Measurements from ENCODE around the gene ENAM.

ENAM gene

DNA sequence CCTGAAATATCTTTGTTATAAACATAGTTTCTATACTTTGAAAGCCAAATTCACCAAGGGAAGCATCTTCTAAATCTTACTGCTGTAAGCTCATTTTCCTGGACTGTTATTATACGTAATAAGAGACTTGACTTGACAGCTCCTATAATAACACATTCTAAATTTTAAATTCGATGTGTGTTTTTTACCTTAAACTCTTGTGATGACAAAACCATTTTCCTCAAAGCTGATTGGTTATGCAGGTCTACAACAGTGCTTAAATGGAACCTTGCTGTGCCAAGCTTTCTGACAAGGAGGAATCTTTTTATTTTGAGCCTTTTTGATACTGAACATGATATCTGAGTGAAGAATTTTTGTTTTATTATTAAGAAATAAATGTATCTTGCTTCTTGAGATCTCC, at the start of gene ENAM:
Gene ENAM, plus strand, starts transcription at position 301 of the 400 bp plus-strand sequence. CDS start 757 bp downstream, outside the sequence.
- Mint-ChIP-seq H3K9me3 (no peaks in the 10 kb centered on the region), H3K36me3 (no peaks in the 10 kb centered on the region), H3K4me1 (no peaks in the 10 kb centered on the region), H3K4me3 (no peak within 1 kb of the TSS), H3K27ac (no peak within 1 kb of the TSS)
- no peak for DNase-seq (ENCODE audit: low spot score in 2 of 2)
- ATAC-seq = no peak

GRCh38 chr4:70581980-70582379, 46.6 kb upstream of the ENAM start:
- H3K27ac Mint-ChIP-seq = no peak overlapping the region
- no peak for DNase-seq (ENCODE audit: low spot score in 2 of 2)
- no peak overlapping the region for H3K4me3 Mint-ChIP-seq
- H3K36me3 Mint-ChIP-seq = no peaks in the 10 kb centered on the region
- no peaks in the 10 kb centered on the region for H3K4me1 Mint-ChIP-seq
- H3K9me3 Mint-ChIP-seq = no peaks in the 10 kb centered on the region
- ATAC-seq = no peak

GRCh38 chr4:70583952-70584834, 44.4 kb upstream of the ENAM start:
- Mint-ChIP-seq H3K9me3 (no peaks in the 10 kb centered on the region), H3K27ac (no peak overlapping the region), H3K36me3 (no peaks in the 10 kb centered on the region), H3K4me1 (no peaks in the 10 kb centered on the region), H3K4me3 (no peak overlapping the region)
- DNase-seq (ENCODE audit: low spot score in 2 of 2) (no peak), ATAC-seq (no peak)

- no peak overlapping the region for H3K27ac Mint-ChIP-seq
- DNase-seq (ENCODE audit: low spot score in 2 of 2) (no peak), ATAC-seq (no peak)
- H3K9me3 Mint-ChIP-seq = no peaks in the 10 kb centered on the region
- H3K4me1 Mint-ChIP-seq = no peaks in the 10 kb centered on the region
- H3K36me3 Mint-ChIP-seq = no peaks in the 10 kb centered on the region
- no peak overlapping the region for H3K4me3 Mint-ChIP-seq
Measured at GRCh38 chr4:70586841-70587240, 41.7 kb upstream of the ENAM start.

GRCh38 chr4:70589785-70590184, 38.8 kb upstream of the ENAM start:
- Mint-ChIP-seq H3K4me1 (no peaks in the 10 kb centered on the region), H3K4me3 (no peak overlapping the region), H3K36me3 (no peaks in the 10 kb centered on the region), H3K9me3 (no peaks in the 10 kb centered on the region), H3K27ac (no peak overlapping the region)
- DNase-seq (ENCODE audit: low spot score in 2 of 2) (no peak), ATAC-seq (no peak)

DNA sequence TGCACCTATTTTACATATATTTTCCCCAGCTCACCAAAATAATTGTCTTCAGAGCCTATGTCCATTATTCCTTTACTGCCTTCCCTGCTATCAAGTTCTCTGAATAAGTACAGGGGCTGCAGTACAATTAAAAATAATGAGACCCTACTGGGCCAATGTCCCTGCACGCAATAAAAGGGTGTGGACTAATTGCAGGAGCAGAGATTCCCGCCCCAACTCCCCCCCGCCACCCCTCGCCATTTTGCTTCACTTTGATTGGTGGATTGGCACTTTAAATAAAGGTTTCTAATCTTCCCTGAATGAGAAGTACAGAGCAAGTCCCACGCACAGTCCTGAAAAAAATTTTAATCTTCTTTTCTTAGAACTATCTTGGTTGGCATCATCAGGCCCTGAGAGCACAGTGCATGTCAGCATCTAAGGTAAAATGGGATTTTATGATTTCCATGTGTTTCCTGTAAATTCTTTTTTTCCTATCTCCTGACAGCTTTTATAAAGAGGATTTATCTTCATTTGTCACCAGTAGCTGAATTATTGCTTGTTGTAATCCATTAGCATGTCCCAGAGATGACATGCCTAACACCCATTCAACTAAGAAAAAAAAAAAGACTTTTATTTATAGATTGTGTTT, 36.5 kb upstream of the ENAM start, which contains the start of gene AMBN:
Gene AMBN, plus strand, starts transcription at position 302 of the 628 bp plus-strand sequence. Its CDS starts 103 bp downstream, at position 405.
- H3K27ac Mint-ChIP-seq = no peak within 1 kb of the TSS
- ATAC-seq (no peak), DNase-seq (ENCODE audit: low spot score in 2 of 2) (no peak)
- H3K9me3 Mint-ChIP-seq = no peaks in the 10 kb centered on the region
- H3K36me3 Mint-ChIP-seq = no peaks in the 10 kb centered on the region
- no peak within 1 kb of the TSS for H3K4me3 Mint-ChIP-seq
- H3K4me1 Mint-ChIP-seq = no peaks in the 10 kb centered on the region

GRCh38 chr4:70594196-70594595, 34.3 kb upstream of the ENAM start:
- no peak for DNase-seq (ENCODE audit: low spot score in 2 of 2)
- H3K27ac Mint-ChIP-seq = no peak overlapping the region
- ATAC-seq = no peak
- H3K9me3 Mint-ChIP-seq = no peaks in the 10 kb centered on the region
- no peak overlapping the region for H3K4me3 Mint-ChIP-seq
- H3K4me1 Mint-ChIP-seq = no peaks in the 10 kb centered on the region
- no peaks in the 10 kb centered on the region for H3K36me3 Mint-ChIP-seq

- Mint-ChIP-seq H3K27ac (no peak overlapping the region), H3K4me1 (peaks cover 5% of the 10 kb centered on the region), H3K4me3 (no peak overlapping the region), H3K36me3 (no peaks in the 10 kb centered on the region), H3K9me3 (no peaks in the 10 kb centered on the region)
- no peak for DNase-seq (ENCODE audit: low spot score in 2 of 2)
- ATAC-seq = no peak
Measured at GRCh38 chr4:70600305-70600704, 28.2 kb upstream of the ENAM start.

GRCh38 chr4:70600977-70601376, 27.6 kb upstream of the ENAM start:
- no peak overlapping the region for H3K4me3 Mint-ChIP-seq

GRCh38 chr4:70601422-70602039, 27.0 kb upstream of the ENAM start:
- no peak overlapping the region for H3K4me3 Mint-ChIP-seq
- no peaks in the 10 kb centered on the region for H3K36me3 Mint-ChIP-seq
- ATAC-seq (peak; percentile 87), DNase-seq (ENCODE audit: low spot score in 2 of 2) (peak; percentile 22 to 66)
- H3K9me3 Mint-ChIP-seq = no peaks in the 10 kb centered on the region
- peaks cover 5% of the 10 kb centered on the region for H3K4me1 Mint-ChIP-seq
- no peak overlapping the region for H3K27ac Mint-ChIP-seq

More at GRCh38 chr4:70600977-70601376, 27.6 kb upstream of the ENAM start:
- H3K4me1 Mint-ChIP-seq = peaks cover 5% of the 10 kb centered on the region
- DNase-seq (ENCODE audit: low spot score in 2 of 2) = no peak
- no peaks in the 10 kb centered on the region for H3K9me3 Mint-ChIP-seq
- no peak for ATAC-seq
- no peaks in the 10 kb centered on the region for H3K36me3 Mint-ChIP-seq
- no peak overlapping the region for H3K27ac Mint-ChIP-seq

DNA sequence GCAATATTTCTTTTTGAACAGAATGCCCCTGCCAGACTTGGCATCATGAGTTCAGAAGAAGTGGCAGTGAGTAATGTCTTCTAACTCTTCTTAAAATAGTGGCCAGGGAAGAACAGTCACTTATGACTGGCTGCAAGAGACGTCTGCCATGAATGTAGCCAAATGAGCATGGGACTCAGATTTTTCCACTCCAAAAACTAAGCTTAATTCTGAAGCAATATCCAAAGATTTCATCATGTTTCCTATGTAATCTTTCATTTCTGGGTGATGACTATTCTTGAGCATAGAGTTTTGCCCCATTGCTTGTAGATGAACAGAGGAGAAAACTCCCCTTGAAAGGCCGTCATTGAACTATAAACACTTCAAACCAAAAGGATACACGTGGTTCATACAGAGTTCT, 24.7 kb upstream of the ENAM start:
- DNase-seq (ENCODE audit: low spot score in 2 of 2) (no peak), ATAC-seq (no peak)
- no peak overlapping the region for H3K4me3 Mint-ChIP-seq
- no peaks in the 10 kb centered on the region for H3K36me3 Mint-ChIP-seq
- H3K4me1 Mint-ChIP-seq = peaks cover 5% of the 10 kb centered on the region
- no peaks in the 10 kb centered on the region for H3K9me3 Mint-ChIP-seq
- H3K27ac Mint-ChIP-seq = no peak overlapping the region

GRCh38 chr4:70606459-70606858, 22.1 kb upstream of the ENAM start:
- Mint-ChIP-seq H3K9me3 (no peaks in the 10 kb centered on the region), H3K36me3 (no peaks in the 10 kb centered on the region), H3K4me1 (peaks cover 1% of the 10 kb centered on the region), H3K27ac (no peak overlapping the region), H3K4me3 (no peak overlapping the region)
- ATAC-seq (no peak), DNase-seq (ENCODE audit: low spot score in 2 of 2) (no peak)

GRCh38 chr4:70607334-70607853, 21.1 kb upstream of the ENAM start:
- DNase-seq (ENCODE audit: low spot score in 2 of 2) = no peak
- Mint-ChIP-seq H3K27ac (no peak overlapping the region), H3K4me3 (no peak overlapping the region)

GRCh38 chr4:70608324-70608723, 20.2 kb upstream of the ENAM start:
- ATAC-seq = no peak
- Mint-ChIP-seq H3K36me3 (no peaks in the 10 kb centered on the region), H3K9me3 (no peaks in the 10 kb centered on the region), H3K4me3 (no peak overlapping the region), H3K4me1 (no peaks in the 10 kb centered on the region), H3K27ac (no peak overlapping the region)
- no peak for DNase-seq (ENCODE audit: low spot score in 2 of 2)

More at GRCh38 chr4:70607334-70607853, 21.1 kb upstream of the ENAM start:
- Mint-ChIP-seq H3K4me1 (no peaks in the 10 kb centered on the region), H3K9me3 (no peaks in the 10 kb centered on the region), H3K36me3 (no peaks in the 10 kb centered on the region)
- ATAC-seq = no peak
